ENCODE measurements around the gene MMP17. TPM values are rescaled to one million over a fixed set of nuclear protein-coding genes. Genes with fewer than 3 reads are reported as not detected.
A peak's percentile ranks its signal among the peaks of the same experiment; 100 is the strongest.

Gene MMP17
- total and polyA plus RNA-seq, 2 donors (not counting 1 experiment from before 2014, with no cell fraction given): 14.8 to 140 TPM

DNA sequence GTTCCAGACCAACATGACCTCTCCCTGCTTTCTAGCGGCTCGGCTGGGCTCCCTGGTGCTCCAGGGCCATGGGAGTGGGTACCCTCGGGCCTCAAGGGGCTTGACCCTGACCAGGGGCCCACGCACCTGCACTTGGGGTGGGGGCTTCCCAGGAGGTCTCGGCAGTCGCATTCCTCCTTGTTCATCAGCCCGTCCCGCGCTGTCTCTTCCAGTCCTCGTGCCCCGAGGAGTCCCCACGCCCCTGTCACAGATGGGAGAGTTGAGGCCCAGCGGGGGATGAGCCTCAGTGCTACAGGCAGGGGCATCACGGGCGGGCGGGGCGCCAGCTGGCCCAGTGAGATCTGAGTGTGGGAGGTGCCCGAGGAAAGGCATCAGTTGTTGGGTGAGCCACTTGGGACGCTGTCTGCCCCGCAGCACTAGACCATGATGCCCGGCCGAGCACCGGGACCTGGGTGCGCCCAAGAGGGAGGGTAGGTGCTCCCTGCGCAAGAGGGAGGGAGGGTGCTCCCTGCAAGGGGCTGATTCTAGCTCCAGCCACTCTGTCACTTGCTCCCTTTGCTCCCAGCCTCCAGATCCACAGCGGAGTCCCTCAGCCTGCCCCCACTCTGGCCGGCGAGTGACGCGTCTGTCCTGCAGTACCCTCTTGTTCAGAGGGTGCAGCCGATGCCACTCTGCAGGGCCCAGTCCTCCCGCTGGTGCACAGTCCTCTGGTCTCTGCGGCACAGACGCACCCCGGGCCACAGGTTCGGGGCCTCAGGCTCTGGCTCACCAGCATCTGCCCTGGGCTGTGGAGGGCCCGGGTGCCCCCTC lies 23.8 kb downstream of the MMP17 start:
- Mint-ChIP-seq H3K9me3 (ENCODE audit: insufficient read depth) (no peaks in the 10 kb centered on the region), H3K4me3 (no peak overlapping the region), H3K27me3 (peaks cover 6% of the 10 kb centered on the region), H3K4me1 (peaks cover 20% of the 10 kb centered on the region), H3K27ac (no peak overlapping the region)
- Histone ChIP-seq H3K27me3 (replicated peaks in 1 of 4; ENCODE audit: control extremely low read depth in 1 of 4, control insufficient read depth in 3 of 4, insufficient read depth in 4 of 4, low read length in 3 of 4) (peaks cover 0 to 3% (median 0%) of the 10 kb centered on the region in 4 experiments), H3K27ac (ENCODE audit: low read length in 2 of 2) (no peak overlapping the region), H2AFZ (ENCODE audit: insufficient read depth, low read depth, low read length, poor library complexity, severe bottlenecking) (no peak overlapping the region), H3K4me1 (ENCODE audit: control insufficient read depth in 2 of 2, insufficient read depth in 2 of 2, low read length in 2 of 2) (peaks cover 18 to 19% of the 10 kb centered on the region in 2 donors), H4K20me1 (ENCODE audit: control insufficient read depth, insufficient read depth, low read length, poor library complexity, severe bottlenecking) (no peaks in the 10 kb centered on the region), H3K36me3 (replicated peaks in 1 of 2; ENCODE audit: control extremely low read depth in 1 of 2, control insufficient read depth in 1 of 2, extremely low read depth in 1 of 2, insufficient read depth in 2 of 2, low read length in 1 of 2) (no peaks in the 10 kb centered on the region), H3K9me3 (ENCODE audit: control extremely low read depth in 1 of 3, control insufficient read depth in 2 of 3, insufficient read depth in 1 of 3, low read length in 2 of 3) (no peaks in the 10 kb centered on the region), H3K4me3 (ENCODE audit: control extremely low read depth in 1 of 5, extremely low read depth in 1 of 5, insufficient read depth in 1 of 5, low read depth in 2 of 5, low read length in 4 of 5) (no peak overlapping the region), H3K9ac (ENCODE audit: low read length) (no peak overlapping the region), H3K4me2 (replicated peaks; ENCODE audit: low read depth, low read length, poor library complexity, severe bottlenecking) (peak overlapping the region; percentile 43), H3K79me2 (ENCODE audit: control insufficient read depth, insufficient read depth, low read length) (no peaks in the 10 kb centered on the region)
- ChIA-PET POLR2A (no interaction called here), CTCF (interaction anchor here (0.6 to 2.2 kb wide), 7 partner anchors 22 to 171 kb away, joined by 3 to 13 read pairs (median 4); partner anchors contain the start of gene EP400)
- 76% methylated on average over 37 of the region's 37 CpGs for WGBS (ENCODE audit: insufficient coverage)
- DNase-seq: no peak
- intact Hi-C loops (cut with micrococcal nuclease): loop anchor here (1.0 to 2.0 kb wide), 2 partner anchors 97 to 149 kb away; partner anchors contain the start of gene EP400
- no peak for ATAC-seq (ENCODE audit: low read depth)
- TF ChIP-seq, protein P1, sequence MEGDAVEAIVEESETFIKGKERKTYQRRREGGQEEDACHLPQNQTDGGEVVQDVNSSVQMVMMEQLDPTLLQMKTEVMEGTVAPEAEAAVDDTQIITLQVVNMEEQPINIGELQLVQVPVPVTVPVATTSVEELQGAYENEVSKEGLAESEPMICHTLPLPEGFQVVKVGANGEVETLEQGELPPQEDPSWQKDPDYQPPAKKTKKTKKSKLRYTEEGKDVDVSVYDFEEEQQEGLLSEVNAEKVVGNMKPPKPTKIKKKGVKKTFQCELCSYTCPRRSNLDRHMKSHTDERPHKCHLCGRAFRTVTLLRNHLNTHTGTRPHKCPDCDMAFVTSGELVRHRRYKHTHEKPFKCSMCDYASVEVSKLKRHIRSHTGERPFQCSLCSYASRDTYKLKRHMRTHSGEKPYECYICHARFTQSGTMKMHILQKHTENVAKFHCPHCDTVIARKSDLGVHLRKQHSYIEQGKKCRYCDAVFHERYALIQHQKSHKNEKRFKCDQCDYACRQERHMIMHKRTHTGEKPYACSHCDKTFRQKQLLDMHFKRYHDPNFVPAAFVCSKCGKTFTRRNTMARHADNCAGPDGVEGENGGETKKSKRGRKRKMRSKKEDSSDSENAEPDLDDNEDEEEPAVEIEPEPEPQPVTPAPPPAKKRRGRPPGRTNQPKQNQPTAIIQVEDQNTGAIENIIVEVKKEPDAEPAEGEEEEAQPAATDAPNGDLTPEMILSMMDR (IDR thresholded peaks at IDR 0.05): no peak
- no peak for TF ChIP-seq EZH2 (IDR thresholded peaks at IDR 0.05; ENCODE audit: borderline replicate concordance, insufficient read depth, low read depth, low read length, poor library complexity, severe bottlenecking)
